Tibial artery (tissue), 4 donors: ENCODE data around the gene VRK2.
"Not testable (repeated sequence)": the region's sequence is repeated elsewhere in the genome, so short reads cannot be mapped to it uniquely, and the experiment has no call there.

Experiments
- DNase-seq, 2 donors: peaks; one replicate each; pipeline ENCODE4 v3.0.0-alpha.2; 2019
- H3K27ac ChIP-seq, 2 donors: fragments of 200-600 bp; sonication (generic) in 1 of 2; 1 replicate in 1 of 2; 2 replicates in 1 of 2; pipeline ENCODE4 v1.5.1; 2018 to 2019; ENCODE audit warnings: mild to moderate bottlenecking in 1 of 2
- H3K27me3 ChIP-seq, 2 donors: fragments of 200-600 bp; sonication (generic) in 1 of 2; one replicate each; pipeline versions ENCODE4 v1.5.1 to v1.6.0; 2016 to 2019
- H3K36me3 ChIP-seq, 3 donors: fragments of 200-600 bp; sonication (generic) in 2 of 3; one replicate each; pipeline ENCODE4 v1.5.1; 2016 to 2019; ENCODE audit warnings: mild to moderate bottlenecking in 2 of 3
- H3K4me1 ChIP-seq, 4 donors: fragments of 200-600 bp; sonication (generic) in 2 of 4; 1 replicate in 3 of 4; 2 replicates in 1 of 4; pipeline ENCODE4 v1.5.1; 2016 to 2019
- H3K4me3 ChIP-seq, 2 donors: fragments of 200-600 bp; sonication (generic) in 1 of 2; 1 replicate in 1 of 2; 2 replicates in 1 of 2; pipeline ENCODE4 v1.5.1; 2018 to 2019; ENCODE audit warnings: mild to moderate bottlenecking in 2 of 2
- H3K9me3 ChIP-seq, 3 donors: fragments of 200-600 bp; sonication (generic) in 1 of 3; one replicate each; pipeline ENCODE4 v1.5.1; 2016 to 2019
- CTCF ChIP-seq, 2 experiments: fragments of 200-600 bp in 1 of 2; fragments of 450-650 bp in 1 of 2; IDR thresholded peaks; one replicate each; pipeline ENCODE4 v1.5.1; 2017 to 2019; ENCODE audit warnings: antibody characterized with exemption in 2 of 2, mild to moderate bottlenecking in 1 of 2, moderate library complexity in 1 of 2
- intact Hi-C: fragments of 100-400 bp; cut with DNase I; formaldehyde crosslinking; loops from one replicate; pipeline ENCODE4 v1.15.0; 2023; ENCODE audit warnings: low total_unique reads

Gene VRK2

GRCh38 chr2:58073008-58073407, 26.4 kb downstream of the VRK2 start:
- TF ChIP-seq CTCF (IDR thresholded peaks at IDR 0.05), result no peak
- Histone ChIP-seq H3K4me1 (no peaks in the 10 kb centered on the region), H3K27ac (no peak overlapping the region), H3K4me3 (no peak overlapping the region), H3K9me3 (peaks cover 0 to 4% (median 0%) of the 10 kb centered on the region in 3 donors), H3K36me3 (peaks cover 0 to 10% (median 10%) of the 10 kb centered on the region in 3 donors), H3K27me3 (no peaks in the 10 kb centered on the region)
- intact Hi-C loops, result no loop called here
- no peak for DNase-seq

- Histone ChIP-seq H3K9me3 (peaks cover 0 to 4% (median 0%) of the 10 kb centered on the region in 3 donors), H3K4me1 (no peaks in the 10 kb centered on the region), H3K4me3 (no peak overlapping the region), H3K36me3 (peaks cover 0 to 10% (median 10%) of the 10 kb centered on the region in 3 donors), H3K27ac (no peak overlapping the region), H3K27me3 (no peaks in the 10 kb centered on the region)
- TF ChIP-seq CTCF (IDR thresholded peaks at IDR 0.05), result no peak
- no peak for DNase-seq
- intact Hi-C loops, result no loop called here
Measured at GRCh38 chr2:58073751-58074150, 27.1 kb downstream of the VRK2 start.

DNA sequence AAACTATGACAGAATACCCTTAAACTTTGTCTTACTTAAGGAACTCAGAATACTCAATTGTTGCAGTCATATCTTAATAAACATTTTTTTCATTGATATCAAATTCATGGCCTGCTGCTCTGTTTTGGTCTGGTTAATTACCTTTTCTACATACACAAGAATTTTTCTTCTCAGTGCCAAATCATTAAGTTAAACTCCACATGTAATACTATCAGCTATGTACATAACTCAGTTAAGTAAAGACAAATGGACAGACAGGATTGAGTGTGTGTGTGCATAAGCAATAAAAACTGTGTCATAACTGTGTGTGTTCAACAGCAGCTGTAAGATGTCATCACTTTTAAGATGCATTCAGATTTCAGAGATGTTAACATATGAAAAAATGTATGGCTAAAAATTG, 34.4 kb downstream of the VRK2 start:
- TF ChIP-seq CTCF (IDR thresholded peaks at IDR 0.05), result no peak

GRCh38 chr2:58089081-58089480, 42.5 kb downstream of the VRK2 start:
- H3K27me3 ChIP-seq, result no peaks in the 10 kb centered on the region
- no peaks in the 10 kb centered on the region for H3K4me1 ChIP-seq
- H3K4me3 ChIP-seq, result no peak overlapping the region
- H3K27ac ChIP-seq, result no peak overlapping the region
- peaks cover 0 to 4% (median 0%) of the 10 kb centered on the region in 3 donors for H3K9me3 ChIP-seq
- no peak for DNase-seq
- no peak for TF ChIP-seq CTCF (IDR thresholded peaks at IDR 0.05)
- H3K36me3 ChIP-seq, result peaks cover 29 to 39% (median 29%) of the 10 kb centered on the region in 3 donors
- intact Hi-C loops, result no loop called here

More for the DNA sequence above, 34.4 kb downstream of the VRK2 start:
- intact Hi-C loops, result no loop called here
- H3K27me3 ChIP-seq, result no peaks in the 10 kb centered on the region
- H3K4me3 ChIP-seq, result no peak overlapping the region
- no peak overlapping the region for H3K27ac ChIP-seq
- DNase-seq, result no peak
- no peaks in the 10 kb centered on the region for H3K36me3 ChIP-seq
- no peaks in the 10 kb centered on the region for H3K4me1 ChIP-seq
- no peaks in the 10 kb centered on the region for H3K9me3 ChIP-seq

GRCh38 chr2:58092772-58093171, 46.2 kb downstream of the VRK2 start:
- H3K27me3 ChIP-seq, intact Hi-C loops, H3K27ac ChIP-seq, DNase-seq, H3K4me3 ChIP-seq, H3K4me1 ChIP-seq: not testable (repeated sequence)
- H3K9me3 ChIP-seq, result peaks cover 0 to 13% (median 0%) of the 10 kb centered on the region in 3 donors
- H3K36me3 ChIP-seq, result peaks cover 29 to 46% (median 34%) of the 10 kb centered on the region in 3 donors

GRCh38 chr2:58097025-58097424, 50.4 kb downstream of the VRK2 start:
- no peak overlapping the region for H3K27ac ChIP-seq
- no peak for DNase-seq
- TF ChIP-seq CTCF (IDR thresholded peaks at IDR 0.05), result no peak
- H3K9me3 ChIP-seq, result peaks cover 0 to 13% (median 0%) of the 10 kb centered on the region in 3 donors
- H3K36me3 ChIP-seq, result peaks cover 10 to 17% (median 12%) of the 10 kb centered on the region in 3 donors
- H3K4me1 ChIP-seq, result peaks cover 0 to 7% (median 1%) of the 10 kb centered on the region in 4 donors
- no peaks in the 10 kb centered on the region for H3K27me3 ChIP-seq
- intact Hi-C loops, result no loop called here
- no peak overlapping the region for H3K4me3 ChIP-seq
